Jurkat, Clone E6-1 (cell line): ENCODE results near the gene IFTAP.

Source experiments
- DNase-seq: peaks from one replicate; pipeline ENCODE4 v3.0.0-alpha.2; 2011; ENCODE audit warnings: low read depth, low spot score
- H3K4me3 ChIP-seq: 2 replicates; pipeline ENCODE4 v1.5.1; 2011; ENCODE audit warnings: mild to moderate bottlenecking, low read length, control low read depth, moderate library complexity

The IFTAP gene

GRCh38 chr11:36590513-36590912, 3.8 kb upstream of the IFTAP start:
- no peak overlapping the region for H3K4me3 ChIP-seq
- DNase-seq, result no peak

GRCh38 chr11:36591433-36591832, 2.9 kb upstream of the IFTAP start:
- H3K4me3 ChIP-seq, result no peak overlapping the region
- DNase-seq, result no peak

GRCh38 chr11:36596880-36597279, 2.6 kb downstream of the IFTAP start:
- peak overlapping the region; percentile 60 for H3K4me3 ChIP-seq
- DNase-seq, result no peak

- DNase-seq, result peak; percentile 88
- peak within 1 kb of the TSS; percentile 60 for H3K4me3 ChIP-seq
These were observed 3.7 kb downstream of the IFTAP start, which contains the start of gene RAG2 for GRCh38 chr11:36598051-36598450. TSS of gene RAG2 (minus strand) at chr11:36598236. CDS start at chr11:36594168, 4,068 bp downstream.

GRCh38 chr11:36600180-36600579, 5.9 kb downstream of the IFTAP start:
- DNase-seq, result no peak
- no peak overlapping the region for H3K4me3 ChIP-seq

- DNase-seq, result no peak
These were observed 6.9 kb downstream of the IFTAP start for GRCh38 chr11:36601155-36601554.

GRCh38 chr11:36602135-36602534, 7.8 kb downstream of the IFTAP start:
- peak; percentile 84 for DNase-seq
- no peak overlapping the region for H3K4me3 ChIP-seq

More at GRCh38 chr11:36601155-36601554, 6.9 kb downstream of the IFTAP start:
- no peak overlapping the region for H3K4me3 ChIP-seq

GRCh38 chr11:36605221-36606216, 11.2 kb downstream of the IFTAP start:
- no peak for DNase-seq

GRCh38 chr11:36608491-36609199, 14.3 kb downstream of the IFTAP start:
- DNase-seq, result no peak
- no peak overlapping the region for H3K4me3 ChIP-seq

More at GRCh38 chr11:36605221-36606216, 11.2 kb downstream of the IFTAP start:
- H3K4me3 ChIP-seq, result no peak overlapping the region

GRCh38 chr11:36609383-36609782, 15.1 kb downstream of the IFTAP start:
- no peak for DNase-seq
- H3K4me3 ChIP-seq, result no peak overlapping the region

- no peak for DNase-seq
- no peak overlapping the region for H3K4me3 ChIP-seq
These were observed 21.5 kb downstream of the IFTAP start for GRCh38 chr11:36615826-36616225.

- DNase-seq, result no peak
These were observed 23.5 kb downstream of the IFTAP start for GRCh38 chr11:36617543-36618362.

GRCh38 chr11:36618363-36619047, 24.2 kb downstream of the IFTAP start:
- peak overlapping the region; percentile 1 for H3K4me3 ChIP-seq
- no peak for DNase-seq

More at GRCh38 chr11:36617543-36618362, 23.5 kb downstream of the IFTAP start:
- H3K4me3 ChIP-seq, result no peak overlapping the region

GRCh38 chr11:36619502-36619901, 25.2 kb downstream of the IFTAP start:
- H3K4me3 ChIP-seq, result peak overlapping the region; percentile 22
- peak; percentile 57 for DNase-seq

GRCh38 chr11:36620246-36620645, 25.9 kb downstream of the IFTAP start:
- DNase-seq, result no peak
- no peak overlapping the region for H3K4me3 ChIP-seq

GRCh38 chr11:36622431-36623136, 28.3 kb downstream of the IFTAP start:
- H3K4me3 ChIP-seq, result no peak overlapping the region
- peak; percentile 86 for DNase-seq

- H3K4me3 ChIP-seq, result no peak overlapping the region
- no peak for DNase-seq
These were observed 29.2 kb downstream of the IFTAP start for GRCh38 chr11:36623494-36623893.

GRCh38 chr11:36627006-36627405, 32.7 kb downstream of the IFTAP start:
- H3K4me3 ChIP-seq, result no peak overlapping the region
- DNase-seq, result no peak
